Astrocyte (in vitro differentiated cells and primary cell): Measurements from ENCODE around the gene BAHCC1. TPM values are rescaled to one million over a fixed set of nuclear protein-coding genes. Genes with fewer than 3 reads are reported as not detected.

Source experiments
- DNase-seq: peaks from one replicate; pipeline ENCODE4 v3.0.0-alpha.2; 2010; ENCODE audit warnings: low read depth
- FAIRE-seq: peaks from 2 replicates; lab custom pipeline; 2011; peaks lifted over from hg19 to GRCh38; lab: Jason Lieb, UNC
- H2AFZ ChIP-seq: 2 replicates; pipeline ENCODE4 v1.6.0; 2012; ENCODE audit warnings: low read depth, low read length, inconsistent platforms
- H3K27ac ChIP-seq: 2 replicates; pipeline ENCODE4 v1.5.1; 2011; ENCODE audit warnings: low read depth, low read length, inconsistent platforms
- H3K27me3 ChIP-seq: 2 replicates; pipeline ENCODE4 v1.6.0; 2011; ENCODE audit warnings: low read length, inconsistent platforms; ENCODE audit not compliant: insufficient read depth
- H3K36me3 ChIP-seq: 2 replicates; pipeline ENCODE4 v1.5.1; 2011; ENCODE audit warnings: low read length, inconsistent platforms; ENCODE audit not compliant: insufficient read depth
- H3K4me1 ChIP-seq: 2 replicates; pipeline ENCODE4 v1.5.1; 2011; ENCODE audit warnings: low read length, inconsistent platforms; ENCODE audit not compliant: insufficient read depth
- H3K4me2 ChIP-seq: 2 replicates; pipeline ENCODE4 v1.6.0; 2012; ENCODE audit warnings: low read length, inconsistent platforms
- H3K4me3 ChIP-seq: 2 replicates; pipeline ENCODE4 v1.5.1; 2011; ENCODE audit warnings: low read depth, mild to moderate bottlenecking, low read length, inconsistent platforms; ENCODE audit not compliant: insufficient read depth
- H3K79me2 ChIP-seq: 2 replicates; pipeline ENCODE4 v1.6.0; 2012; ENCODE audit warnings: mild to moderate bottlenecking, low read length, inconsistent platforms; ENCODE audit not compliant: insufficient read depth
- H3K9ac ChIP-seq: 2 replicates; pipeline ENCODE4 v1.6.0; 2012; ENCODE audit warnings: mild to moderate bottlenecking, low read length, inconsistent platforms
- H3K9me3 ChIP-seq: 2 replicates; pipeline ENCODE4 v1.5.1; 2012; ENCODE audit warnings: low read depth, mild to moderate bottlenecking, low read length, inconsistent platforms; ENCODE audit not compliant: insufficient read depth
- H4K20me1 ChIP-seq: 2 replicates; pipeline ENCODE4 v1.6.0; 2012; ENCODE audit warnings: low read length, inconsistent platforms; ENCODE audit not compliant: insufficient read depth
- H3K27ac Mint-ChIP-seq: one replicate; pipeline ENCODE4 v1.8.0; 2021; ENCODE audit warnings: mild to moderate bottlenecking, mixed read lengths; ENCODE audit not compliant: unreplicated experiment
- H3K27me3 Mint-ChIP-seq: one replicate; pipeline ENCODE4 v1.8.0; 2021; ENCODE audit warnings: low read depth, mixed read lengths; ENCODE audit not compliant: unreplicated experiment
- H3K36me3 Mint-ChIP-seq: one replicate; pipeline ENCODE4 v1.8.0; 2021; ENCODE audit warnings: low read depth, mixed read lengths; ENCODE audit not compliant: unreplicated experiment
- H3K4me1 Mint-ChIP-seq: one replicate; pipeline ENCODE4 v1.8.0; 2021; ENCODE audit warnings: low read depth, mixed read lengths; ENCODE audit not compliant: unreplicated experiment
- H3K4me3 Mint-ChIP-seq: one replicate; pipeline ENCODE4 v1.8.0; 2021; ENCODE audit warnings: mild to moderate bottlenecking, moderate library complexity, mixed read lengths; ENCODE audit not compliant: unreplicated experiment
- H3K9me3 Mint-ChIP-seq: one replicate; pipeline ENCODE4 v1.8.0; 2021; ENCODE audit warnings: mild to moderate bottlenecking, mixed read lengths; ENCODE audit not compliant: unreplicated experiment
- CTCF ChIP-seq: IDR thresholded peaks from 2 replicates; pipeline ENCODE4 v1.5.1; 2011; ENCODE audit warnings: low read depth, mild to moderate bottlenecking, inconsistent platforms, low read length, moderate library complexity; ENCODE audit not compliant: insufficient read depth
- EZH2 ChIP-seq: IDR thresholded peaks from 2 replicates; pipeline ENCODE4 v1.6.1; 2012; ENCODE audit warnings: mild to moderate bottlenecking, low read length, inconsistent platforms; ENCODE audit not compliant: insufficient read depth
- total RNA-seq: library from RNA; stranded (reverse); gene quantifications from 2 replicates; pipeline ENCODE4 v1.2.1, GENCODE V29; 2021

BAHCC1 gene
- total RNA-seq, 1 donor from 2014 or later: 18.5 TPM

DNA sequence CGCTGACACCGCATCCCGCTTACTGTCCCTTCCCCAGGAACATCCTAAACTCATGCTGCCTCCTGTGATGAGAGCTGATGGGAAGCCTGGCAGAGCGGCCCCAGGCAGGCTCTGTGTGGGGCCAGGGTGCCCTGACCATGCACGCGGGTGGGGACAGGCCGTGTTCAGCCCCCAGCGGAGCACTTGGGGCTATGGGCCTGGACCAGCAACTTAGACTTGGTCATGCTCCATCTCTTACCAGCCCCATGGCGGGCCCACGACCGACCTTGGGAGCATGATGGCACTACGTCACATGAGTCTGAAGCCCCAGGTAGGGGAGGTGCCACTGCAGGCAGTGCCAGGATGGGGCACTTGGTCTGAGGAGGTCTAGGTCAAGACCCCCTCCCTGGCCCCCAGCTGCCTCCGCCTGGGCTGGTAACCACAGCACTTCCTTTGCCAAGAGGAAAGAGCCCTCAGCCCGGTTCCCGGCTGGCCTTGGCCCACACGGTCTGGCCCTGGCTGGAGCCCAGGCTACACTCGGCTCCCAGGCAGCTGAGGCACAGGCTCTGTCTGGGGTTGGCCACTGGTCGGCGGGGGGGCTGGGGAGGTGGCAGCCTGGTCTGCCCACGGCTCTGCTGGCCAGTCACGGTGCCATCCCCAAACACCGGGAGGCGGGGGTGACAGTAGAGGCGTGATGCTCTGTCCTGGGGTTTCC, 25.7 kb downstream of the BAHCC1 start:
- Histone ChIP-seq H3K4me2 (peak overlapping the region; percentile 40), H3K27ac (no peak overlapping the region), H3K4me1 (peaks cover 73% of the 10 kb centered on the region), H3K9ac (peak overlapping the region; percentile 78), H3K36me3 (no peaks in the 10 kb centered on the region), H4K20me1 (peaks cover 13% of the 10 kb centered on the region), H3K9me3 (peaks cover 3% of the 10 kb centered on the region), H2AFZ (no peak overlapping the region), H3K27me3 (no peaks in the 10 kb centered on the region), H3K79me2 (peaks cover 30% of the 10 kb centered on the region), H3K4me3 (no peak overlapping the region)
- no peak for DNase-seq
- Mint-ChIP-seq H3K4me3 (no peak overlapping the region), H3K4me1 (peaks cover 10% of the 10 kb centered on the region), H3K27me3 (no peaks in the 10 kb centered on the region), H3K27ac (no peak overlapping the region), H3K36me3 (peaks cover 2% of the 10 kb centered on the region), H3K9me3 (no peaks in the 10 kb centered on the region)
- TF ChIP-seq CTCF (no peak), EZH2 (no peak)
- no peak for FAIRE-seq

GRCh38 chr17:81422776-81423697, 27.8 kb downstream of the BAHCC1 start:
- H3K27ac Mint-ChIP-seq: peak overlapping the region; percentile 41
- Histone ChIP-seq H3K4me2 (peak overlapping the region; percentile 84), H3K9ac (peak overlapping the region; percentile 86)

More at GRCh38 chr17:81422776-81423697, 27.8 kb downstream of the BAHCC1 start:
- Histone ChIP-seq H3K36me3 (no peaks in the 10 kb centered on the region), H3K4me1 (peaks cover 64% of the 10 kb centered on the region), H3K4me3 (peak overlapping the region; percentile 21), H3K79me2 (peaks cover 22% of the 10 kb centered on the region), H2AFZ (no peak overlapping the region), H4K20me1 (peaks cover 15% of the 10 kb centered on the region), H3K27ac (peak overlapping the region; percentile 96), H3K27me3 (no peaks in the 10 kb centered on the region), H3K9me3 (peaks cover 5% of the 10 kb centered on the region)
- H3K9me3 Mint-ChIP-seq: no peaks in the 10 kb centered on the region
- FAIRE-seq (peak; percentile 32), DNase-seq (peak; percentile 91)
- no peaks in the 10 kb centered on the region for H3K36me3 Mint-ChIP-seq
- H3K27me3 Mint-ChIP-seq: no peaks in the 10 kb centered on the region
- H3K4me1 Mint-ChIP-seq: peaks cover 8% of the 10 kb centered on the region
- H3K4me3 Mint-ChIP-seq: no peak overlapping the region
- no peak for TF ChIP-seq EZH2
- no peak for TF ChIP-seq CTCF
